CD4-positive, CD25-positive, alpha-beta regulatory T cell (primary cell): Measurements from ENCODE around the gene OLA1. TPM values are rescaled to one million over a fixed set of nuclear protein-coding genes. Genes with fewer than 3 reads are reported as not detected.
A peak's percentile ranks its signal among the peaks of the same experiment; 100 is the strongest.

Experiments
- ATAC-seq, 2 donors: fragments of 150-1000 bp; cut with Tn5 transposase; one replicate each; pipeline ENCODE4 v1.10.0; 2021; ENCODE audit warnings: low read depth in 2 of 2, moderate number of reproducible peaks in 2 of 2, moderate library complexity in 1 of 2
- DNase-seq, 3 donors: peaks; one replicate each; pipeline versions ENCODE4 v3.0.0 to v3.0.0-alpha.2; 2012 to 2022; ENCODE audit warnings: mixed read lengths in 1 of 3
- H3K27ac ChIP-seq: one replicate; pipeline ENCODE4 v1.7.0; 2013; ENCODE audit warnings: mild to moderate bottlenecking, low read length; ENCODE audit not compliant: insufficient read depth, poor library complexity, severe bottlenecking
- H3K27me3 ChIP-seq: one replicate; pipeline ENCODE4 v1.7.0; 2013; ENCODE audit warnings: low read length; ENCODE audit not compliant: control insufficient read depth, insufficient read depth
- H3K36me3 ChIP-seq: one replicate; pipeline ENCODE4 v1.7.0; 2013; ENCODE audit warnings: mild to moderate bottlenecking, low read length, moderate library complexity; ENCODE audit not compliant: control insufficient read depth, insufficient read depth
- H3K4me1 ChIP-seq: 2 replicates; pipeline ENCODE4 v1.7.0; 2013; ENCODE audit warnings: mild to moderate bottlenecking, low read length; ENCODE audit not compliant: insufficient read depth, control insufficient read depth, poor library complexity, severe bottlenecking
- H3K4me3 ChIP-seq: one replicate; pipeline ENCODE4 v1.7.0; 2013; ENCODE audit warnings: low read depth, mild to moderate bottlenecking, low read length, moderate library complexity
- H3K9me3 ChIP-seq, 2 experiments: 1 replicate in 1 of 2; 2 replicates in 1 of 2; pipeline ENCODE4 v1.7.0; 2013; ENCODE audit warnings: low read length in 2 of 2, mild to moderate bottlenecking in 1 of 2, moderate library complexity in 1 of 2; ENCODE audit not compliant: control insufficient read depth in 2 of 2
- H3K27ac Mint-ChIP-seq, 3 donors: one replicate each; pipeline ENCODE4 v1.8.0; 2020 to 2022; ENCODE audit warnings: mild to moderate bottlenecking in 3 of 3, mixed read lengths in 3 of 3, moderate library complexity in 2 of 3
- H3K27me3 Mint-ChIP-seq: one replicate; pipeline ENCODE4 v1.8.0; 2022; ENCODE audit warnings: mild to moderate bottlenecking, mixed read lengths
- H3K36me3 Mint-ChIP-seq: one replicate; pipeline ENCODE4 v1.8.0; 2020; ENCODE audit warnings: mixed read lengths
- H3K4me1 Mint-ChIP-seq, 4 donors: one replicate each; pipeline ENCODE4 v1.8.0; 2020 to 2022; ENCODE audit warnings: mixed read lengths in 4 of 4, mild to moderate bottlenecking in 1 of 4
- H3K4me3 Mint-ChIP-seq, 4 donors: one replicate each; pipeline ENCODE4 v1.8.0; 2020 to 2022; ENCODE audit warnings: mild to moderate bottlenecking in 4 of 4, mixed read lengths in 4 of 4, moderate library complexity in 3 of 4
- H3K9me3 Mint-ChIP-seq, 7 donors: one replicate each; pipeline ENCODE4 v1.8.0; 2020 to 2022; ENCODE audit warnings: mixed read lengths in 7 of 7, mild to moderate bottlenecking in 3 of 7, moderate library complexity in 2 of 7
- polyA plus RNA-seq, 4 donors: library from polyadenylated mRNA; unstranded; fragments of 300-500 nt; fragmentation: Illumina TruSeq; gene quantifications; one replicate each; pipeline ENCODE4 v1.2.3, GENCODE V29; 2021
- total RNA-seq: library from RNA; stranded (reverse); gene quantifications from one replicate; pipeline ENCODE4 v1.2.3, GENCODE V29; 2022

OLA1 gene
- total and polyA plus RNA-seq, 5 donors from 2014 or later: 36.9 to 77.4 (median 59.9) TPM

DNA sequence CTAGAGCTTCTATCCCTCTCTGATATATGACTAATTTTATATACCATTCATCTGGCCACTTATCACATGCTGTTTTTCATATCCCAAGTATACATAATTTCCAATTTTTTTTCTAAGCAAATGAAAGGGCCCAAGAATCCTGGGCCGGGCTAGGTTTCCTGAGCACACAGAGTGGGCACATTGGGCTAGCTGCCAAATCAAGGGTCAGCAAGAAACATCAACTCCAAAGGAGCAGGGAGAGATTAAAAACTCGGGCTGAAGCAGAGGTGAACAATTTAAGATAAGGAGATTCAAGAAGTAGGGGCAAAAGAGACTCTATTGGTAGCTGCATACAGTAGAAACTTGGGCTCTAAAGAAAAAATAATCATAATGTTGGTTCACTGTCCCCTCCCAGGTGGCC is 39.0 kb downstream of the OLA1 start:
- DNase-seq (no peak), ATAC-seq (no peak)
- Histone ChIP-seq H3K36me3 (peaks cover 2% of the 10 kb centered on the region), H3K27ac (no peak overlapping the region), H3K4me1 (no peaks in the 10 kb centered on the region), H3K4me3 (no peak overlapping the region), H3K9me3 (no peaks in the 10 kb centered on the region), H3K27me3 (no peaks in the 10 kb centered on the region)
- no peak overlapping the region for H3K27ac Mint-ChIP-seq
- H3K27me3 Mint-ChIP-seq: no peaks in the 10 kb centered on the region
- H3K4me3 Mint-ChIP-seq: no peak overlapping the region
- no peaks in the 10 kb centered on the region for H3K9me3 Mint-ChIP-seq
- H3K4me1 Mint-ChIP-seq: peaks cover 0 to 17% (median 8%) of the 10 kb centered on the region in 4 donors
- peaks cover 12% of the 10 kb centered on the region for H3K36me3 Mint-ChIP-seq

DNA sequence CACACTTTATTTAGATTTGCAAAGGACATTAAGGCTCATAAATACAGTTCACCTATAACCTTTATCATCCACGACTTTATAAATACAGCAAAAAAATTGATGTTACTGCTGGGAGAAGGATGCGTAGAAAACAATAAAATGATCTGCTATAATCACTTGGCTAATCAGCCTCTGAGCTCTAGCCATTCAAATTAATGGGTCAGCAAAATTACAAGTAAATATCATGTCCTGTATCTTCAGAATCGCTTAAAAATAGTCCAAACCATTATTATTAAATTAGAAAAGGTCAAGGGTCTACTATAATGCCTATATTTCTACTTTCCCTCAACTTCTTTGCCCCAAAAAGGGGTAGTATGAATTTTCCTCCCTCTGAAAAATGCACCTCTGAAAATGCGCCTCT is 40.3 kb downstream of the OLA1 start:
- DNase-seq (no peak), ATAC-seq (no peak)
- peaks cover 2% of the 10 kb centered on the region for H3K36me3 ChIP-seq
- Mint-ChIP-seq H3K4me1 (peaks cover 0 to 17% (median 8%) of the 10 kb centered on the region in 4 donors), H3K27ac (no peak overlapping the region), H3K4me3 (no peak overlapping the region), H3K36me3 (peaks cover 12% of the 10 kb centered on the region), H3K9me3 (no peaks in the 10 kb centered on the region), H3K27me3 (no peaks in the 10 kb centered on the region)
- no peak overlapping the region for H3K27ac ChIP-seq
- no peaks in the 10 kb centered on the region for H3K9me3 ChIP-seq
- H3K27me3 ChIP-seq: no peaks in the 10 kb centered on the region
- no peaks in the 10 kb centered on the region for H3K4me1 ChIP-seq
- H3K4me3 ChIP-seq: no peak overlapping the region

DNA sequence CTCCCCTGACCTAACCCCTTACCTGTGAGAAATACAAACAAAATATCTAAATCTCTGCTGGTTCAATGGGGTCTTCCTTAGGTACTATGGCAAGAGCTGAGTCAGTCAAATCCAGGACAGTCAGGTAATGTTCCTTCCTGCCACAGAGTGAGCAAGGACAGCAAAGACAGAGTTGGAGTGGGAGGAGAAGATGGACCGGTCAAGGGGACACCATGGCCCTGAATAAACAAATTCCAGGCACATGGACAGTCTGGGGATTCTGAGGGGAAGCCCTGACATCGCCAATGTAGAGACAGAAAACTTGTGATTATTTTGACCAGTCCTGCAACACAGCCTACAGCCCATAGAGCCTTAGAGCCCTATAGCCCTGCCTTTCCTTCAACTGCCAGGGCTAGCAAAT is 42.8 kb downstream of the OLA1 start:
- no peak for DNase-seq
- peaks cover 12% of the 10 kb centered on the region for H3K36me3 Mint-ChIP-seq
- Histone ChIP-seq H3K36me3 (no peaks in the 10 kb centered on the region), H3K4me1 (no peaks in the 10 kb centered on the region), H3K27ac (no peak overlapping the region), H3K9me3 (no peaks in the 10 kb centered on the region), H3K4me3 (no peak overlapping the region), H3K27me3 (no peaks in the 10 kb centered on the region)
- no peaks in the 10 kb centered on the region for H3K27me3 Mint-ChIP-seq
- no peak overlapping the region for H3K27ac Mint-ChIP-seq
- no peak for ATAC-seq
- no peak overlapping the region for H3K4me3 Mint-ChIP-seq
- peaks cover 0 to 17% (median 8%) of the 10 kb centered on the region in 4 donors for H3K4me1 Mint-ChIP-seq
- no peaks in the 10 kb centered on the region for H3K9me3 Mint-ChIP-seq

DNA sequence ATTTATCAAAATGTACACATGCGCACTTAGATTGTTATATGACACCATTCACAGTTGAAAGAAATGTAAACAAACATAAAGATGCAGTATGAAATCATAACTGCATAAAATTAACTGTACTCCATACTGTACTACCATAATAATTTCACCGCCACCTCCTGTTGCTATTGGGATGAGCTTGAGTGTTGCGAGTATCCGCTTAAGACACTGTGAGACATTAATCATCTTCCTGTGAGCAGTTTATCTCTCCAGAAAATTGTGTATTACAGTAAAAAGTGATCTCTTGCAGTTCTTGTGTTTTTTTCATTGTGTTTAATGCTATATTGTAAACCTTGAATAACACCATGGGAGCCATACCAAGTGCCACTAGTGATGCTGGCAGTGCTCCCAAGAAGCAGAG is 46.1 kb downstream of the OLA1 start:
- Mint-ChIP-seq H3K4me3 (no peak overlapping the region), H3K27ac (no peak overlapping the region), H3K9me3 (no peaks in the 10 kb centered on the region), H3K27me3 (no peaks in the 10 kb centered on the region), H3K4me1 (peaks cover 2 to 11% (median 6%) of the 10 kb centered on the region in 4 donors), H3K36me3 (peaks cover 6% of the 10 kb centered on the region)
- no peaks in the 10 kb centered on the region for H3K9me3 ChIP-seq
- H3K36me3 ChIP-seq: no peaks in the 10 kb centered on the region
- H3K4me1 ChIP-seq: no peaks in the 10 kb centered on the region
- H3K4me3 ChIP-seq: no peak overlapping the region
- no peak overlapping the region for H3K27ac ChIP-seq
- no peaks in the 10 kb centered on the region for H3K27me3 ChIP-seq
- ATAC-seq (no peak), DNase-seq (no peak)

DNA sequence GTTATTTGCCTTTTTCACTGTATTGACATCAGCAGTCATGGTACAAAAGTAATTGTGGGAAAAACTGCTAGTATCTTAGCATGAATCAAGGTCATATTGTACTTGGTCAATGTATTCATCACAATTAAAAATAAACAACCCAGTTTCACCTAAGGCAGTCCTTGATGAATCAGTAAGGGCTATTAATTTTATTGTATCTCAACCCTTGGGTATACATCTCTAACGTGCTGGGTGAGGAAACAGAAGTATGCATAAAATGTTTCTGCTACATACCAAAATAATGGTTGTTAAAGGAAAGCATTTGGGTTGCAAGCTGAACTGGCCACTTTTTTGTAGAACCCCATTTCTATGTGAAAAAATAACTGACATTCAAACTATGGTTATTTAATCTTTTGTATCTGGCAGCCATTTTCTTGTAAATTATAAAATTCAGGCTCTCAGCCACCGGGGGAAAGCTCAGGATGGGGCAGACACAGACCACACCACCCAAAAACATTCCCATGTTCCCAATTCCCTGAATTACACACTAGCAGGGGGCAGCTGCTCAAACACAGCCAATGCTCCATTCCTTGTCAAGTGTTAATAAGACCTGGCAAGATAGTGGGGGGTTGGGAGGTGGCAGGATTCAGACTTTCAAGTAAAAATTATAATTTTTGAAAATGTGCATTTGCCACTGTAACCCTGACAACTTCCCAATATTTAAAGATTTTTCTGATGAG is 49.3 kb downstream of the OLA1 start:
- Mint-ChIP-seq H3K27me3 (no peaks in the 10 kb centered on the region), H3K27ac (peak overlapping the region in 2 of 3 donors; percentile 31 to 38), H3K36me3 (peaks cover 10% of the 10 kb centered on the region), H3K9me3 (no peaks in the 10 kb centered on the region), H3K4me1 (peaks cover 0 to 8% (median 5%) of the 10 kb centered on the region in 4 donors), H3K4me3 (no peak overlapping the region)
- ATAC-seq (no peak), DNase-seq (no peak)
- no peaks in the 10 kb centered on the region for H3K9me3 ChIP-seq
- no peak overlapping the region for H3K27ac ChIP-seq
- H3K4me1 ChIP-seq: no peaks in the 10 kb centered on the region
- no peaks in the 10 kb centered on the region for H3K27me3 ChIP-seq
- no peak overlapping the region for H3K4me3 ChIP-seq
- H3K36me3 ChIP-seq: no peaks in the 10 kb centered on the region

DNA sequence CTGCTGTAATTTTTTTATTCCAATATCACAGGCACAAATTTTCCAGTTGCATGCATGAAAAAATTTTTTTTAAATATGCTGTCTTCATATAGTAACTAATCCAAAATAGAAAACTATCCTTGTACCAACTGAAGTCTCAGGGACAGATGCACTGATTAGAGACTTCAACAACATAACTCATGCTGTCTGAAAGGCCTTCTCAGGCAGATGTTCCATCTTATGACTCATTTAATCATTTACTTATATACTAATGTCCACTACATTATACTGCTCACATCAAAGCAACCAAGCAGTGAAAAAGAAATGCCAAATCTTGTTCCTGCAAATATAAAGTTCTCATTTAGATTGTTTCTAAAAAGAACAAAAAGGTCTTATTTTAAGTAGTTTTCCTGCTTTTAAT is 53.1 kb downstream of the OLA1 start:
- Histone ChIP-seq H3K4me3 (no peak overlapping the region), H3K4me1 (no peaks in the 10 kb centered on the region), H3K36me3 (no peaks in the 10 kb centered on the region), H3K27ac (no peak overlapping the region), H3K27me3 (no peaks in the 10 kb centered on the region), H3K9me3 (no peaks in the 10 kb centered on the region)
- Mint-ChIP-seq H3K27ac (no peak overlapping the region), H3K9me3 (no peaks in the 10 kb centered on the region), H3K36me3 (peaks cover 7% of the 10 kb centered on the region), H3K4me1 (peaks cover 0 to 13% (median 4%) of the 10 kb centered on the region in 4 donors), H3K27me3 (no peaks in the 10 kb centered on the region), H3K4me3 (no peak overlapping the region)
- ATAC-seq: no peak
- DNase-seq: no peak

DNA sequence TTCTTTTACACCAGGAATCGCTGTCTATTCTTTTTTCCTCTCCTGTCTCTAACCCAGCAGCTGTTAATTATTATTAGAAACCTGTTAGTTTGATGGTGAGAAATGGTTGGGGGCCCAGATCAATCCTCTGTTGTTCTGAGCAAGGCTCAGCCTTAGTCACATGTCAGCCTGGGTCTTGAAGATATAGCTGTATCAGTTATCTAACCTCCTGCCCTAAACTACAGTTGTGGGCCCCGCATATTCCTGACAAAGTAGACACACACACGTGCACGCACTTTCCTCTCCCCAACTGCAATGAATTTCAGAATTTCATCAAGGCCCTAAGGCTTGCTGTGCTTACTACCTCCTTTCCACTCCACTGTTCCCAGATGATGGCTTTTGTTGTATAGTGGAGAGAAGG is 54.6 kb downstream of the OLA1 start:
- DNase-seq: no peak
- Histone ChIP-seq H3K4me3 (no peak overlapping the region), H3K27me3 (no peaks in the 10 kb centered on the region), H3K9me3 (no peaks in the 10 kb centered on the region), H3K4me1 (no peaks in the 10 kb centered on the region), H3K36me3 (no peaks in the 10 kb centered on the region), H3K27ac (no peak overlapping the region)
- no peaks in the 10 kb centered on the region for H3K27me3 Mint-ChIP-seq
- H3K4me1 Mint-ChIP-seq: peaks cover 0 to 21% (median 8%) of the 10 kb centered on the region in 4 donors
- no peak overlapping the region for H3K4me3 Mint-ChIP-seq
- H3K9me3 Mint-ChIP-seq: no peaks in the 10 kb centered on the region
- peaks cover 7% of the 10 kb centered on the region for H3K36me3 Mint-ChIP-seq
- no peak for ATAC-seq
- peak overlapping the region in 1 of 3 donors; percentile 12 for H3K27ac Mint-ChIP-seq

DNA sequence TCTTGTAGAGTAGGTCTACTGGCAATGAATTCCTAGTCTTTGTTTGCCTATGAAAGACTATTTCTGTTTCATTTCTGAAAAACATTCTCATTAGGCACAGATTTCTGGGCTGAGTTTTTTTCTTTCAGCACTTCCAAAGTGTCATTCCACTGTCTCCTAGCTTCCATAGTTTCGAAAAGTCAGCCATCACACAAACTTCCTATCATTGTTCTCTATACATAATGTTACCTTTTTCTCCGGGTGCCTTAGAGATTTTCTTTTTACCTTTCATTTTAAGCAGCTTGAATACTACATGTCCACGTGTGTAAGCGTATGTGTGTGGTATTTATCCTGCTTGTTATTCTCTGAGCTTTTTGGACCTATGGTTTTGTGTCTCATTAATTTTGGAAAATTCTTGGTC is 55.7 kb downstream of the OLA1 start:
- Mint-ChIP-seq H3K9me3 (no peaks in the 10 kb centered on the region), H3K4me3 (no peak overlapping the region), H3K27ac (no peak overlapping the region), H3K27me3 (no peaks in the 10 kb centered on the region), H3K4me1 (peaks cover 0 to 21% (median 9%) of the 10 kb centered on the region in 4 donors), H3K36me3 (peaks cover 11% of the 10 kb centered on the region)
- H3K4me3 ChIP-seq: no peak overlapping the region
- DNase-seq (no peak), ATAC-seq (no peak)
- H3K36me3 ChIP-seq: no peaks in the 10 kb centered on the region
- no peaks in the 10 kb centered on the region for H3K9me3 ChIP-seq
- no peak overlapping the region for H3K27ac ChIP-seq
- no peaks in the 10 kb centered on the region for H3K27me3 ChIP-seq
- H3K4me1 ChIP-seq: no peaks in the 10 kb centered on the region
